K562 (cell line): ENCODE measurements around the gene GRAPL. TPM values are rescaled to one million over a fixed set of nuclear protein-coding genes. Genes with fewer than 3 reads are reported as not detected.
"Not testable (repeated sequence)": the region's sequence is repeated elsewhere in the genome, so short reads cannot be mapped to it uniquely, and the experiment has no call there.

ENCODE experiments used
- CBX1 ChIP-seq: sonication (generic); IDR thresholded peaks from 2 replicates; pipeline ENCODE4 v1.6.1; 2016; ENCODE audit warnings: antibody characterized with exemption, low read depth, mild to moderate bottlenecking
- EGR1 ChIP-seq: fragments of 450-650 bp; conservative IDR thresholded peaks from 2 replicates; pipeline ENCODE4 v1.6.1; 2017; ENCODE audit warnings: mild to moderate bottlenecking
- FOXM1 ChIP-seq, 2 experiments: fragments of 450-650 bp in 1 of 2; sonication (generic) in 1 of 2; formaldehyde crosslinking in 1 of 2; IDR thresholded peaks; 2 replicates each; pipeline versions ENCODE4 v1.6.1 to v1.9.0; 2017 to 2022; ENCODE audit warnings: low read depth in 2 of 2, mild to moderate bottlenecking in 2 of 2, missing genetic modification reagents in 1 of 2, moderate library complexity in 1 of 2
- LEF1 ChIP-seq: fragments of 450-650 bp; IDR thresholded peaks from 2 replicates; pipeline ENCODE4 v1.6.1; 2016; ENCODE audit warnings: mild to moderate bottlenecking
- MLLT1 ChIP-seq, 2 experiments: fragments of 450-650 bp; IDR thresholded peaks; 2 replicates each; pipeline ENCODE4 v1.6.1; 2016
- NCOR1 ChIP-seq: fragments of 450-650 bp; IDR thresholded peaks from 2 replicates; pipeline ENCODE4 v1.6.1; 2016; ENCODE audit warnings: mild to moderate bottlenecking, moderate library complexity
- PHTF2 ChIP-seq: fragments of 250-450 bp; sonication (Bioruptor Pico); IDR thresholded peaks from 2 replicates; pipeline ENCODE4 v1.5.0; 2021; ENCODE audit warnings: mild to moderate bottlenecking
- RB1 ChIP-seq: fragments of 450-650 bp; IDR thresholded peaks from 2 replicates; pipeline ENCODE4 v1.6.1; 2017; ENCODE audit warnings: low read depth, mild to moderate bottlenecking
- RBM14 ChIP-seq: fragments of 200-400 bp; formaldehyde crosslinking; IDR thresholded peaks from 2 replicates; pipeline ENCODE4 v1.6.1; 2018; ENCODE audit warnings: low read depth, mild to moderate bottlenecking, low read length, moderate library complexity, borderline replicate concordance; ENCODE audit not compliant: insufficient read depth
- RHOXF2B ChIP-seq: fragments of 250-450 bp; sonication (Bioruptor Pico); conservative IDR thresholded peaks from 2 replicates; pipeline ENCODE4 v1.5.1; 2021
- RNF2 ChIP-seq: sonication (generic); IDR thresholded peaks from 2 replicates; pipeline ENCODE4 v1.6.1; 2016
- SMAD4 ChIP-seq: fragments of 250-450 bp; sonication (Bioruptor Pico); conservative IDR thresholded peaks from 2 replicates; pipeline ENCODE4 v1.8.0; 2021; ENCODE audit warnings: inconsistent platforms, mild to moderate bottlenecking, moderate library complexity
- THRAP3 ChIP-seq: fragments of 450-650 bp; IDR thresholded peaks from 2 replicates; pipeline ENCODE4 v1.6.1; 2016; ENCODE audit warnings: mild to moderate bottlenecking, inconsistent platforms, borderline replicate concordance
- ZBTB40 ChIP-seq, 2 experiments: fragments of 450-650 bp in 1 of 2; sonication (generic) in 1 of 2; formaldehyde crosslinking in 1 of 2; IDR thresholded peaks; 2 replicates each; pipeline versions ENCODE4 v1.7.1 to v1.9.0; 2016 to 2022; ENCODE audit warnings: inconsistent platforms in 1 of 2, mild to moderate bottlenecking in 1 of 2, missing genetic modification reagents in 1 of 2
- ZNF134 ChIP-seq: fragments of 250-450 bp; sonication (Bioruptor Pico); conservative IDR thresholded peaks from 2 replicates; pipeline ENCODE4 v1.4.0; 2020
- ZNF354B ChIP-seq: fragments of 250-450 bp; sonication (Bioruptor Pico); IDR thresholded peaks from 2 replicates; pipeline ENCODE4 v1.4.0; 2020
- ZNF764 ChIP-seq: fragments of 250-450 bp; sonication (Bioruptor Pico); IDR thresholded peaks from 2 replicates; pipeline ENCODE4 v1.4.0; 2020; ENCODE audit warnings: low read depth, mild to moderate bottlenecking, moderate library complexity
- polyA plus RNA-seq, 8 experiments: library from polyadenylated mRNA; depleted of rRNA in 4 of 8; stranded (reverse) in 5 of 8; unstranded in 3 of 8; fragments of >200 nt; fragmentation: Nextera tagmentation in 2 of 8; fragmentation: Illumina TruSeq in 1 of 8; extraction: Ambion mirVana in 2 of 8; extraction: Trizol in 1 of 8; gene quantifications; 2 replicates each; pipeline versions ENCODE4 v1.2.1 to v1.2.3, GENCODE V29; 2011 to 2014; ENCODE audit warnings: inconsistent platforms in 1 of 8, missing spikeins in 1 of 8
- total RNA-seq, 7 experiments: library from RNA; depleted of rRNA in 6 of 7; stranded (reverse); fragments of >200 nt in 6 of 7; fragmentation: Illumina TruSeq in 2 of 7; extraction: Trizol in 2 of 7; gene quantifications; 2 replicates each; pipeline versions ENCODE4 v1.2.1 to v1.2.3, GENCODE V29; 2011 to 2021; ENCODE audit warnings: low replicate concordance in 1 of 7

The GRAPL gene
- total and polyA plus RNA-seq, 9 of the 15 experiments (the other 6 are each of a cell fraction or from before 2014, with no cell fraction given): 0.22 TPM; not detected in 8

DNA sequence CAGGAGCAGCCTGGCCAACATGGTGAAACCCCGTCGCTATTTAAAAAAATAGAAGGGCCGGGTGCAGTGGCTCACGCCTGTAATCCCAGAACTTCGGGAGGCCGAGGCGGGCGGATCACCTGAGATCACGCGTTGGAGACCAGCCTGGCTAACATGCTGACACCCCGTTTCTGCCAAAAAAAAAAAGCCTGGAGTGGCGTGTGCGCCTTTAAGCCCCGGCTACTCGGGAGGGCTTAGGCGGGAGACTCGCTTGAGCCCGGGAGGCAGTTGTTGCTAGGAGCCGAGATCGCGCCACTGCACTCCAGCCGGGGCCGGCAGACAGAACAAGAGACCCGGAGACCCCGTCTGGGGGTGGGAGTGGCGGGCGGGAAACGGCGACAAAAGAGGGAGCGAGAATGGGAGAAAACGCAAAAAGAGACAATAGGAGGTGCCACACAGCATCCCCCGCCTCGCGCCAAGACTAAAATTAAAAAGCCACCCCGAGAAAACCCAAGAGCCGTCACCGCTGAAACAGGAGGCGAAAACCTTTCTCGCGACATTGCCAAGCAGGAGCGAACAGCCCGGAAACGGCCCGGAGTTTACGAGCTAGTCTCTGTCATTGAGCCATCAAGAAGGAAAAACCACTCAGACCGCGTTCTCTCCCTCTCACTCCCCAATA lies 15.5 kb upstream of the GRAPL start (continued):
- not testable (repeated sequence) for TF ChIP-seq ZBTB40 (IDR thresholded peaks at IDR 0.05); FOXM1 (IDR thresholded peaks at IDR 0.05; ENCODE audit: low read depth)
- TF ChIP-seq ZBTB40 (CRISPR knock-in tag; IDR thresholded peaks at IDR 0.05) (peak; percentile 47; the same call in 1 of the 2 replicates), THRAP3 (peak; percentile 99), PHTF2 (CRISPR knock-in tag) (peak; percentile 94), ZNF764 (peak; percentile 98), EGR1 (peak; percentile 10; the same call in 1 of the 2 replicates), CBX1 (peak; percentile 60; the same call in 1 of the 2 replicates), RB1 (peak; percentile 45; the same call in 1 of the 2 replicates), NCOR1 (peak; percentile 93), FOXM1 (CRISPR knock-in tag; IDR thresholded peaks at IDR 0.05; ENCODE audit: low read depth) (0 out of 2 replicates have a peak, but pooled peaks have one; percentile 50), RHOXF2B (peak; percentile 98), MLLT1 (IDR thresholded peaks at IDR 0.05) (peak; percentile 94 to 98), RBM14 (peak; percentile 100), RNF2 (0 out of 2 replicates have a peak, but pooled peaks have one; percentile 11), LEF1 (peak; percentile 65; the same call in 1 of the 2 replicates), ZNF134 (peak; percentile 63; the same call in 1 of the 2 replicates), ZNF354B (CRISPR knock-in tag) (peak; percentile 79; the same call in 1 of the 2 replicates), SMAD4 (peak; percentile 91)
